Breast epithelium (tissue), 3 donors: ENCODE data around the gene CACNA1B.
"Not testable (repeated sequence)": the region's sequence is repeated elsewhere in the genome, so short reads cannot be mapped to it uniquely, and the experiment has no call there.

ENCODE experiments used
- POLR2A ChIP-seq: fragments of 450-650 bp; IDR thresholded peaks from one replicate; pipeline ENCODE4 v1.6.1; 2016; ENCODE audit warnings: antibody characterized with exemption, mild to moderate bottlenecking, moderate library complexity
- POLR2AphosphoS5 ChIP-seq, 3 donors: sonication (generic); formaldehyde crosslinking; IDR thresholded peaks; one replicate each; pipeline ENCODE4 v1.6.1; 2017; ENCODE audit warnings: antibody characterized with exemption in 3 of 3
- TF ChIP-seq, protein P1 (sequence below), 3 donors: fragments of 450-650 bp; IDR thresholded peaks; one replicate each; pipeline ENCODE4 v1.5.1; 2016 to 2017; ENCODE audit warnings: antibody characterized with exemption in 3 of 3, mild to moderate bottlenecking in 3 of 3, moderate library complexity in 3 of 3

DNA sequence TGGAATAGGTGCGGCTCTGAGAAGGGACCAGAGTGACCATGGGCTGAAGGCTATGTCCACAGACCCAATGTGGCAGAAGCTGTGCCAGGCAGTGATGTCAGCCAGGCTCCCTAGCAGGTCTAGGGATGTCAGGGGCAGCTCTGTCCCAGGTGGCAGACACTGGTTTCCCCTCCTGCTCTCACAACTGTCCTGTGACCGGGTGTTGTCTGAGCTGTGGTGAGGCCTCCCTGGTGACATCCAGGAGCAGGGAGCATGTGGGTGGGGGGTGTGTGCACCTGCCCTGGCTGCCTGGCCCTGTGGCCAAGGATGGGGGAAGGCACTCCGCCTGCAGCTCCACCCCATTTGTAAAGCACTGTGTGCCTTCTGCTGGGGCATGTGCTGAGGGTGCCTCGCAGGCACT, 257.0 kb downstream of the CACNA1B start:
- TF ChIP-seq, protein P1, sequence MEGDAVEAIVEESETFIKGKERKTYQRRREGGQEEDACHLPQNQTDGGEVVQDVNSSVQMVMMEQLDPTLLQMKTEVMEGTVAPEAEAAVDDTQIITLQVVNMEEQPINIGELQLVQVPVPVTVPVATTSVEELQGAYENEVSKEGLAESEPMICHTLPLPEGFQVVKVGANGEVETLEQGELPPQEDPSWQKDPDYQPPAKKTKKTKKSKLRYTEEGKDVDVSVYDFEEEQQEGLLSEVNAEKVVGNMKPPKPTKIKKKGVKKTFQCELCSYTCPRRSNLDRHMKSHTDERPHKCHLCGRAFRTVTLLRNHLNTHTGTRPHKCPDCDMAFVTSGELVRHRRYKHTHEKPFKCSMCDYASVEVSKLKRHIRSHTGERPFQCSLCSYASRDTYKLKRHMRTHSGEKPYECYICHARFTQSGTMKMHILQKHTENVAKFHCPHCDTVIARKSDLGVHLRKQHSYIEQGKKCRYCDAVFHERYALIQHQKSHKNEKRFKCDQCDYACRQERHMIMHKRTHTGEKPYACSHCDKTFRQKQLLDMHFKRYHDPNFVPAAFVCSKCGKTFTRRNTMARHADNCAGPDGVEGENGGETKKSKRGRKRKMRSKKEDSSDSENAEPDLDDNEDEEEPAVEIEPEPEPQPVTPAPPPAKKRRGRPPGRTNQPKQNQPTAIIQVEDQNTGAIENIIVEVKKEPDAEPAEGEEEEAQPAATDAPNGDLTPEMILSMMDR (IDR thresholded peaks at IDR 0.05) = not testable (repeated sequence)
- not testable (repeated sequence) for TF ChIP-seq POLR2A; POLR2AphosphoS5 (IDR thresholded peaks at IDR 0.05)
